ENCODE data around the gene SGSH. TPM values are rescaled to one million over a fixed set of nuclear protein-coding genes. Genes with fewer than 3 reads are reported as not detected.

SGSH gene
- total RNA-seq, 1 experiment from 2014 or later: 19.8 TPM

- H2BK5ac ChIP-seq (ENCODE audit: insufficient read length, low read length): no peak overlapping the region
- no peaks in the 10 kb centered on the region for H3K36me3 Mint-ChIP-seq (ENCODE audit: insufficient read depth in 1 of 3, low read depth in 3 of 3)
- WGBS (ENCODE audit: extremely low coverage, insufficient read length, low lambda C conversion rate): no CpG with 5 or more reads among the region's 27 CpGs
- H3K9me3 Mint-ChIP-seq: no peaks in the 10 kb centered on the region
- H2BK20ac ChIP-seq (ENCODE audit: low read depth, low read length, poor library complexity, severe bottlenecking): no peak overlapping the region
- H3K18ac ChIP-seq (ENCODE audit: insufficient read length, low read depth, low read length): no peak overlapping the region
- H2BK120ac ChIP-seq (ENCODE audit: low read depth, low read length, poor library complexity, severe bottlenecking): no peak overlapping the region
- H3K27me3 ChIP-seq (ENCODE audit: insufficient read depth, low read length): no peaks in the 10 kb centered on the region
- no peak overlapping the region for H4K91ac ChIP-seq (ENCODE audit: insufficient read length, low read depth, low read length)
- H2BK12ac ChIP-seq (ENCODE audit: insufficient read length, low read depth, low read length): no peak overlapping the region
- H3K27me3 Mint-ChIP-seq (ENCODE audit: low read depth): peaks cover 7% of the 10 kb centered on the region
- no peak overlapping the region for H3T11ph ChIP-seq (ENCODE audit: low read length)
- no peaks in the 10 kb centered on the region for H3K79me2 ChIP-seq (ENCODE audit: insufficient read depth, low read length)
- no peak overlapping the region for H2AK5ac ChIP-seq (ENCODE audit: insufficient read length, low read length)
- no peaks in the 10 kb centered on the region for H3K4me1 ChIP-seq (ENCODE audit: insufficient read depth, low read length)
- H3K27ac Mint-ChIP-seq: no peak overlapping the region
- H2AFZ ChIP-seq (ENCODE audit: low read length): no peak overlapping the region
- no peaks in the 10 kb centered on the region for H3K79me1 ChIP-seq (ENCODE audit: insufficient read depth, low read depth, low read length, poor library complexity, severe bottlenecking)
- no peak overlapping the region for H2BK15ac ChIP-seq (ENCODE audit: low read depth, low read length)
- H3K23ac ChIP-seq (ENCODE audit: insufficient read length, low read depth, low read length): no peak overlapping the region
- no peak overlapping the region for H3K9ac ChIP-seq (ENCODE audit: extremely low read depth, insufficient read length, low read length)
- peak; percentile 76 for DNase-seq
- H4K20me1 ChIP-seq (ENCODE audit: control insufficient read depth, insufficient read depth, insufficient read length): no peaks in the 10 kb centered on the region
- TF ChIP-seq CTCF (conservative IDR thresholded peaks at IDR 0.05): peak; percentile 99
- H3K4me1 Mint-ChIP-seq: peaks cover 7 to 12% of the 10 kb centered on the region in 2 experiments
- no peaks in the 10 kb centered on the region for H3K9me3 ChIP-seq (ENCODE audit: control insufficient read depth, low read depth, low read length)
- no peak overlapping the region; a peak in 1 of 5 replicates for H3K4me3 Mint-ChIP-seq
- no peak overlapping the region for H4K5ac ChIP-seq (ENCODE audit: insufficient read length, low read depth, low read length)
- no peak overlapping the region for H3K27ac ChIP-seq (ENCODE audit: insufficient read length, low read depth, low read length)
- no peak overlapping the region for H4K8ac ChIP-seq (replicated peaks; ENCODE audit: insufficient read length, low read depth, low read length)
- no peak overlapping the region for H3K4ac ChIP-seq (ENCODE audit: low read depth, low read length)
- H3K23me2 ChIP-seq (ENCODE audit: insufficient read length, low read depth, low read length, poor library complexity, severe bottlenecking): no peaks in the 10 kb centered on the region
- H3K14ac ChIP-seq (ENCODE audit: insufficient read depth, low read length): no peak overlapping the region
- no peak overlapping the region for H3K4me2 ChIP-seq (ENCODE audit: insufficient read depth, insufficient read length, low read length)
- no peak overlapping the region for H3K56ac ChIP-seq (ENCODE audit: insufficient read length, low read depth, low read length)
These were observed 24.2 kb downstream of the SGSH start for GRCh38 chr17:80195671-80196529.
